Psoas muscle (tissue), 8 donors: ENCODE measurements around the gene WNT3A. TPM values are rescaled to one million over a fixed set of nuclear protein-coding genes. Genes with fewer than 3 reads are reported as not detected.

Source experiments
- ATAC-seq, 4 donors: fragments of 200-7000 bp; cut with Tn5 transposase; one replicate each; pipeline ENCODE4 v1.9.1; 2020; ENCODE audit warnings: moderate library complexity in 3 of 4, mild to moderate bottlenecking in 2 of 4
- DNase-seq, 2 donors: peaks; one replicate each; pipeline ENCODE4 v3.0.0-alpha.2; 2020
- H3K27ac ChIP-seq: fragments of 200-600 bp; one replicate; pipeline ENCODE4 v1.8.0; 2022
- H3K27me3 ChIP-seq, 3 donors: fragments of 200-600 bp in 1 of 3; one replicate each; pipeline versions ENCODE4 v1.6.1 to v1.8.0; 2013 to 2022; ENCODE audit warnings: low read length in 2 of 3, mild to moderate bottlenecking in 2 of 3, moderate library complexity in 1 of 3; ENCODE audit not compliant: insufficient read depth in 3 of 3
- H3K36me3 ChIP-seq, 2 donors: fragments of 200-600 bp in 1 of 2; one replicate each; pipeline versions ENCODE4 v1.6.1 to v1.8.0; 2013 to 2022; ENCODE audit warnings: low read depth in 1 of 2, mild to moderate bottlenecking in 1 of 2, moderate library complexity in 1 of 2; ENCODE audit not compliant: insufficient read depth in 1 of 2
- H3K4me1 ChIP-seq: fragments of 200-600 bp; one replicate; pipeline ENCODE4 v1.8.0; 2022
- H3K4me3 ChIP-seq: fragments of 200-600 bp; one replicate; pipeline ENCODE4 v1.8.0; 2022; ENCODE audit warnings: mild to moderate bottlenecking
- H3K9me3 ChIP-seq: fragments of 200-600 bp; one replicate; pipeline ENCODE4 v1.8.0; 2022
- WGBS, 3 donors: extraction: QIAGEN DNeasy Blood & Tissue Kit; methylation state at CpG; one replicate each; pipeline versions ENCODE4 v1.1.6 to v1.1.7; 2013; 5-methylcytosine and 5-hydroxymethylcytosine counted together
- intact Hi-C, 2 donors: fragments of 100-400 bp; cut with DNase I; formaldehyde crosslinking; loops; one replicate each; pipeline versions ENCODE4 v1.11.0 to v1.14.2; 2022
- polyA plus RNA-seq, 3 donors: library from polyadenylated mRNA; stranded (reverse); fragments of 200-250 nt; gene quantifications; one replicate each; pipeline ENCODE4 v1.2.3, GENCODE V29; 2013
- total RNA-seq, 4 donors: library from RNA; stranded (reverse); fragmentation: NEBNext Ultra II Directional in 2 of 4; extraction: Animal tissue kit (Norgen Biotek cat#: 25700) in 2 of 4; gene quantifications; one replicate each; pipeline versions ENCODE4 v1.2.1 to v1.2.4, GENCODE V29; 2021 to 2023
- TF ChIP-seq, protein P1 (sequence below): fragments of 200-600 bp; IDR thresholded peaks from one replicate; pipeline ENCODE4 v1.8.0; 2022; ENCODE audit warnings: antibody characterized with exemption
- donor health status: healthy with polysubstance abuse.
- donor health status: DM: no; HTN: no; CAD: no; lungs with moderate emphysema.
- donor health status: Bipolar disorder and iron deficiency.
- donor health status: healthy.
- donor health status: DM: yes; HTN: yes; CAD: no.
- donor health status: DM: no; HTN: no; CAD: no.
- donor health status: DM: no; HTN: no; CAD: no.
- donor health status: DM: yes; HTN: yes; CAD: no.

WNT3A gene
- total and polyA plus RNA-seq, 7 donors: not detected

DNA sequence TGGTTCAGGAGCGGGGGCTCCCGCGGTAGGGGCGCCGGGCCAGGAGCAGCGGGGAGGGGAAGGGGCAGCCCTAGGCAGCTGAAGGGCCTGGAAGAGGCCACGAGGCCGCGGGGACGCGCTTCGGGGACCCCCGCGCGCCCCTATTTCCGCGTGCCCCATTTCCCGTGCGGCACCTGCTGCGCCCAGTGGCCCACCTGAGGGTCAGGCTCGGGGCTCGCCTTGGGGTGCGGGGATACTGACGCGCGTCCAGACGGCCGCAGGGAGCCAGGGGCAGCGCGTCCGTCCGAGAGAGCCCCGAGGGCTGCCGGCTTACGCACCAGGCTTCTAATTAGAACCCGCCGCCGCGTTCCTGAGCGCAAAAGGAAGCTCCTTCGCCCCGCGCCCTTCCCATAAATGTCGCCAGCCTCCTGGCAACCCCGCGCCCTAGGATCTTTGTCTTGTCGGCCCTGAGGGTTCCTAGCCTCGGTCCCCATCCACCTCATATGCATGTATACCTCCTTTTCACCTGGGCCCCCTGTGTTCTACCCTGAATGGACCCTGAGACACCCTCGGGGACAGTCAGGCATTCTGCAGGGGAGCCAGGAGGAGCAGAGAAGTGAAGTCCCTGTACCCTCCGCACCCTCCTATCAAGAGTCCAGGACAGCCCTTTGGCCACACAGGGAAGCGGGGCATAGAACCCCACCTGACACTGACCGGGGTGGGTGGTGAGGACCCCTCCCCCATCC, 1.8 kb downstream of the WNT3A start:
- TF ChIP-seq, protein P1, sequence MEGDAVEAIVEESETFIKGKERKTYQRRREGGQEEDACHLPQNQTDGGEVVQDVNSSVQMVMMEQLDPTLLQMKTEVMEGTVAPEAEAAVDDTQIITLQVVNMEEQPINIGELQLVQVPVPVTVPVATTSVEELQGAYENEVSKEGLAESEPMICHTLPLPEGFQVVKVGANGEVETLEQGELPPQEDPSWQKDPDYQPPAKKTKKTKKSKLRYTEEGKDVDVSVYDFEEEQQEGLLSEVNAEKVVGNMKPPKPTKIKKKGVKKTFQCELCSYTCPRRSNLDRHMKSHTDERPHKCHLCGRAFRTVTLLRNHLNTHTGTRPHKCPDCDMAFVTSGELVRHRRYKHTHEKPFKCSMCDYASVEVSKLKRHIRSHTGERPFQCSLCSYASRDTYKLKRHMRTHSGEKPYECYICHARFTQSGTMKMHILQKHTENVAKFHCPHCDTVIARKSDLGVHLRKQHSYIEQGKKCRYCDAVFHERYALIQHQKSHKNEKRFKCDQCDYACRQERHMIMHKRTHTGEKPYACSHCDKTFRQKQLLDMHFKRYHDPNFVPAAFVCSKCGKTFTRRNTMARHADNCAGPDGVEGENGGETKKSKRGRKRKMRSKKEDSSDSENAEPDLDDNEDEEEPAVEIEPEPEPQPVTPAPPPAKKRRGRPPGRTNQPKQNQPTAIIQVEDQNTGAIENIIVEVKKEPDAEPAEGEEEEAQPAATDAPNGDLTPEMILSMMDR: no peak
- Histone ChIP-seq H3K27ac (no peak overlapping the region), H3K36me3 (no peaks in the 10 kb centered on the region), H3K9me3 (no peaks in the 10 kb centered on the region), H3K27me3 (peaks cover 0 to 58% (median 46%) of the 10 kb centered on the region in 3 donors), H3K4me3 (no peak overlapping the region), H3K4me1 (peaks cover 6% of the 10 kb centered on the region)
- DNase-seq (peak in 1 of 2 donors; percentile 44), ATAC-seq (no peak)
- intact Hi-C loops: no loop called here
- WGBS, 3 donors: 3 to 7% (median 3%) methylated on average over 25 to 52 of the region's 52 CpGs

DNA sequence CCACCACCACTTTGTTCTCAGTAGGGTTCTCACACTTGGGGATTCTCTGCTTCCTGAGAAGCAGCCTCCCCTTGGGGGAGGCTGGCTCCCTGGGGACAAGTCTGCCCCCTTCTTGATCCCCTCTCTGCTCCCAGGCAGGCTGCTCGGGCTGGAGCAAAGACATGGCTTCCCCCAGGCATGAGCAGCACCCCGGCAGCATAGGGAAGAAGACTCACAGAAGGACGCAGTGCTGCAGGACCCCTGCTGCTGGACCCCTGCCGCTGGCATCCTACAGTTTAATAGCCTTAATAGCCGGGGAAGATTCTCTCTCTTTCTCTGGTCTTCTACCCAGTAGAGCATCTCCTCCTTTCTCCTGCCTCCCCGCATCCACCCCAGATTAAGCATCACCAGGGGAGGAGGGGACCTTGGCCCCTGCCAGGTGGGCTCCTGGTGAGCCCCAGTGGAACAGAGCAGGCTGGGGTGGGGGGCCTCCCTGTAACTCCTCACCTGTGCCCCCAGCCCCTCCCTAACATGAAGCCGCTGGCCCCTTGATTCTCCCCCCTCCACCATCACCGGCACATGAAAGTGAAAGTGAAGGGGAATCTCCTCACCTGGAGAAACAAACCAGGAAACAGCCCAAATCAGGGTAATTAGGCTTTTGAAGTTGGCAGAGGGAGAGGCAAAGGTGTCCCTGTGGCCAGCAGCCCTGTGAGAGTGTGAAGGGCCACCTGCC, 2.5 kb downstream of the WNT3A start:
- intact Hi-C loops: no loop called here
- H3K4me3 ChIP-seq: no peak overlapping the region
- no peaks in the 10 kb centered on the region for H3K36me3 ChIP-seq
- H3K4me1 ChIP-seq: peaks cover 9% of the 10 kb centered on the region
- peak in 1 of 2 donors; percentile 20 for DNase-seq
- WGBS, 3 donors: 20 to 45% (median 28%) methylated on average over 7 to 8 of the region's 8 CpGs
- H3K27ac ChIP-seq: no peak overlapping the region
- ATAC-seq: no peak
- peaks cover 0 to 51% (median 41%) of the 10 kb centered on the region in 3 donors for H3K27me3 ChIP-seq
- no peaks in the 10 kb centered on the region for H3K9me3 ChIP-seq
- TF ChIP-seq, protein P1: no peak

DNA sequence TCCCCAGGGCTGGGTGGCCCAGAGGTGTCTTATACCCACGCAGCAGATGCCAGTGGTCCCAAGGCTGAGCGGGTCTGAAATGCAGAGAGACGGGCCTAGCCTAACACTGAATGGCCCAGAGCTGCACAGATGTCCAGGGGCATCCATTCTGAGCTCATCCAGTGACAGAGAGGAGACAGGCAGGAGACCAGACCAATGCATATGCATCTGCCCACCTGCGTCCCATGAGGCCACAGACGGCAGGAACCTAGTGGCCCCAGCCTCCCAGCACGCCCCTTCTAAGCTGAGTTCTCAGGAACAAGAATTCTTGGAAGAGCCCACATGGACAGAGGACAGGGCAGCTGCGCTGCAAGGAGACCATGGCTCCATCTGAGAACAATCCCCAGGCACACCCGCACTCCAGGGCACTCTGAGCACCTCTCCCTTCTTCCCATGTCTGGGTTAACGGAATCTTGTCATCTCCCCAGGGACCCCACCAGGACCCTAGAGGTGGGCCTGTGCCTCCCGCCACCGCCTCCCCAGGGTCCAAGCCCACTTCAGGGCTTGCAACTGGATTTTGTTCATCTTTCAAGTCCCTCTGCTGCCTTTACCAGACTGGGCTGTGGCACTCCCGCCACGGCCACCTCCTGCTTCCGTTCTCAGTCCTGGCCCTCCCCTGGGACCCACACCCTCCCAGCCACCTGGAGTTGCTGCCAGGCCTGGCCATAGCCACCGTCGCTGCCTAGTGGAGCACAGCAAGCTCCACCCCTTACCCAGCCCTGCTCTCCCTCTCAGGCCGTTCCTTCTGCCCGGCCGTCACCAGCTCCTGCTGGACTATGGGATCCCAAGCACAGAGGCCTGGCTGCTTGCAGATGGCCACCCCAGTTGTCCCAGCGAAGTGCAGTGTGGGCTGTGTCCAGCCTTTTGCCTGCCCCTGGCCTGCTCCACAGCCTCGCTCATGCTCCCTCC, 3.3 kb downstream of the WNT3A start:
- Histone ChIP-seq H3K4me1 (peaks cover 9% of the 10 kb centered on the region), H3K9me3 (no peaks in the 10 kb centered on the region), H3K27me3 (peaks cover 0 to 43% (median 36%) of the 10 kb centered on the region in 3 donors), H3K4me3 (no peak overlapping the region), H3K27ac (no peak overlapping the region), H3K36me3 (no peaks in the 10 kb centered on the region)
- 58 to 69% (median 63%) methylated on average over 21 of the region's 21 CpGs for WGBS, 3 donors
- DNase-seq (peak in 1 of 2 donors; percentile 39), ATAC-seq (no peak)
- intact Hi-C loops: no loop called here
- TF ChIP-seq, protein P1: no peak

DNA sequence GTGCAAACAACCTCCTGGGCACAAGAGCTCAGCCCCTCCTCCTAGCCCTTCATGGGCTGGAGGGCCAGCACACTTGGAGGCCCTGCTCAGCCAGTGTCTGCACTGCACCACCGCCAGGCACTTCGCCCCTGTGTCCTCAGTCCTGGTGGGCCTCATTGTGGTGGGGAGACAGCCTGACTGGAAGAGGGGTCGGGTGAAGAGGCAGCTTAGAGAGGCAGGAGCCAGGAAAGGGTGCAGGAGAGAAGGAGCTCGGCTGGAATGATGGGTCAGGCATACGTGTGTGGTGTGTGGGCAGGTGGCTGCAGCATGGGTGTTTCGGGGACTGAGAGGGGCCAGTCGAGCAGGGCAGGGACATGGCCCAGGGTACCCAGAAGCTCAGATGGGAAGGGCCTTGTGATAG, 4.1 kb downstream of the WNT3A start:
- peak in 1 of 2 donors; percentile 28 for DNase-seq
- peaks cover 0 to 35% (median 28%) of the 10 kb centered on the region in 3 donors for H3K27me3 ChIP-seq
- peaks cover 9% of the 10 kb centered on the region for H3K4me1 ChIP-seq
- H3K9me3 ChIP-seq: no peaks in the 10 kb centered on the region
- intact Hi-C loops: no loop called here
- H3K4me3 ChIP-seq: no peak overlapping the region
- no peak for ATAC-seq
- no peaks in the 10 kb centered on the region for H3K36me3 ChIP-seq
- TF ChIP-seq, protein P1: no peak
- 81 to 86% (median 82%) methylated on average over 7 of the region's 7 CpGs for WGBS, 3 donors
- no peak overlapping the region for H3K27ac ChIP-seq
